Endothelial cell of umbilical vein (primary cell): Measurements from ENCODE around the gene RGS7. TPM values are rescaled to one million over a fixed set of nuclear protein-coding genes. Genes with fewer than 3 reads are reported as not detected.

Source experiments
- BruUV-seq: library from RNA; stranded (reverse); fragments of 400-500 nt; replicated peaks from 2 replicates; lab custom pipeline; 2021; lab: Mats Ljungman, UMichigan
- CTCF ChIA-PET: fragments of 300-600, 350-600 bp; sonication (Branson Sonifier 250); formaldehyde crosslinking; loops from one replicate; lab custom pipeline; 2021; ENCODE audit warnings: antibody characterized with exemption, inconsistent platforms; lab: Charles Lee
- POLR2A ChIA-PET: fragments of 300-600, 350-600 bp; sonication (Branson Sonifier 250); formaldehyde crosslinking; loops from one replicate; lab custom pipeline; 2021; ENCODE audit warnings: antibody characterized with exemption, inconsistent platforms; lab: Charles Lee
- DNase-seq: peaks from one replicate; pipeline ENCODE4 v3.0.0-alpha.2; 2011; ENCODE audit warnings: low read depth, low spot score
- FAIRE-seq: peaks from 2 replicates; lab custom pipeline; 2011; peaks lifted over from hg19 to GRCh38; lab: Jason Lieb, UNC
- H2AFZ ChIP-seq: 2 replicates; pipeline ENCODE4 v1.6.0; 2012; ENCODE audit warnings: low read depth, low read length, control low read depth, inconsistent platforms
- H3K27ac ChIP-seq: 2 replicates; pipeline ENCODE4 v1.5.1; 2011; ENCODE audit warnings: low read depth, mild to moderate bottlenecking, control low read depth, low read length, moderate library complexity; ENCODE audit not compliant: insufficient read depth
- H3K27me3 ChIP-seq, 2 experiments: 2 replicates each; pipeline versions ENCODE4 v1.6.0 to v1.6.1; 2011; ENCODE audit warnings: low read length in 2 of 2, mixed read lengths in 1 of 2; ENCODE audit not compliant: control insufficient read depth in 2 of 2, insufficient read depth in 2 of 2
- H3K36me3 ChIP-seq, 2 experiments: 2 replicates in 1 of 2; 3 replicates in 1 of 2; pipeline ENCODE4 v1.5.1; 2011; ENCODE audit warnings: low read length in 2 of 2, mild to moderate bottlenecking in 1 of 2, moderate library complexity in 1 of 2; ENCODE audit not compliant: control insufficient read depth in 2 of 2, insufficient read depth in 2 of 2; ENCODE audit errors: extremely low read depth in 1 of 2
- H3K4me1 ChIP-seq: 3 replicates; pipeline ENCODE4 v1.5.1; 2011; ENCODE audit warnings: mild to moderate bottlenecking, low read length; ENCODE audit not compliant: control insufficient read depth, insufficient read depth; ENCODE audit errors: extremely low read depth
- H3K4me2 ChIP-seq: 2 replicates; pipeline ENCODE4 v1.6.1; 2011; ENCODE audit warnings: low read length, control low read depth, mixed read lengths; ENCODE audit not compliant: insufficient read depth
- H3K4me3 ChIP-seq, 3 experiments: fragments of 200-600 bp in 1 of 3; sonication (generic), shearing (Covaris generic) in 1 of 3; replicated peaks in 1 of 3; 2 replicates each; pipeline ENCODE4 v1.5.1; 2011 to 2016; ENCODE audit warnings: control low read depth in 3 of 3, low read length in 3 of 3, mild to moderate bottlenecking in 2 of 3, inconsistent platforms in 1 of 3, low read depth in 1 of 3, moderate library complexity in 1 of 3; ENCODE audit not compliant: insufficient read depth in 1 of 3
- H3K79me2 ChIP-seq: 2 replicates; pipeline ENCODE4 v1.6.0; 2012; ENCODE audit warnings: low read length, inconsistent platforms; ENCODE audit not compliant: control insufficient read depth, insufficient read depth
- H3K9ac ChIP-seq: replicated peaks from 2 replicates; pipeline ENCODE3; 2011; ENCODE audit warnings: low read length, control low read depth; ENCODE audit not compliant: insufficient read depth; ENCODE audit errors: extremely low read depth
- H3K9me1 ChIP-seq: replicated peaks from 3 replicates; pipeline ENCODE4 v1.6.0; 2011; ENCODE audit warnings: mild to moderate bottlenecking, low read length; ENCODE audit not compliant: control insufficient read depth, insufficient read depth; ENCODE audit errors: extremely low read depth
- H3K9me3 ChIP-seq: replicated peaks from 2 replicates; pipeline ENCODE4 v1.5.1; 2012; ENCODE audit warnings: low read length, inconsistent platforms; ENCODE audit not compliant: control insufficient read depth, insufficient read depth
- H4K20me1 ChIP-seq: replicated peaks from 2 replicates; pipeline ENCODE3; 2011; ENCODE audit warnings: mild to moderate bottlenecking, low read length; ENCODE audit not compliant: control insufficient read depth, insufficient read depth; ENCODE audit errors: extremely low read depth
- CTCF ChIP-seq, 2 donors: IDR thresholded peaks; 1 replicate in 1 of 2; 2 replicates in 1 of 2; pipeline ENCODE4 v1.5.1; 2011; ENCODE audit warnings: low read length in 2 of 2, mild to moderate bottlenecking in 2 of 2, moderate library complexity in 2 of 2, control low read depth in 1 of 2, inconsistent platforms in 1 of 2, low read depth in 1 of 2; ENCODE audit not compliant: insufficient read depth in 1 of 2; ENCODE audit errors: extremely low read depth in 1 of 2
- EZH2 ChIP-seq: IDR thresholded peaks from 2 replicates; pipeline ENCODE4 v1.6.1; 2012; ENCODE audit warnings: borderline replicate concordance, low read depth, mild to moderate bottlenecking, moderate library complexity, low read length, inconsistent platforms; ENCODE audit not compliant: severe bottlenecking
- FOS ChIP-seq: IDR thresholded peaks from 2 replicates; pipeline ENCODE4 v1.6.1; 2011; ENCODE audit warnings: mild to moderate bottlenecking, low read length, moderate library complexity, borderline replicate concordance; ENCODE audit not compliant: insufficient read depth
- GATA2 ChIP-seq: IDR thresholded peaks from 2 replicates; pipeline ENCODE4 v1.7.0; 2011; ENCODE audit warnings: low read depth, mild to moderate bottlenecking, moderate library complexity, mixed read lengths, low read length; ENCODE audit not compliant: insufficient read length, insufficient read depth
- JUN ChIP-seq: IDR thresholded peaks from 2 replicates; pipeline ENCODE4 v1.6.1; 2011; ENCODE audit warnings: borderline replicate concordance, low read depth; ENCODE audit not compliant: insufficient read length, insufficient read depth
- MAX ChIP-seq: IDR thresholded peaks from 2 replicates; pipeline ENCODE4 v1.6.1; 2011; ENCODE audit not compliant: insufficient read depth, insufficient read length
- MYC ChIP-seq: IDR thresholded peaks from one replicate; pipeline ENCODE4 v1.6.1; 2011; ENCODE audit warnings: mild to moderate bottlenecking, low read depth, low read length
- POLR2A ChIP-seq: IDR thresholded peaks from 2 replicates; pipeline ENCODE4 v1.6.1; 2012; ENCODE audit warnings: low read depth, mild to moderate bottlenecking, control low read depth, low read length
- POLR2AphosphoS5 ChIP-seq: IDR thresholded peaks from 2 replicates; pipeline ENCODE4 v1.6.1; 2012; ENCODE audit warnings: low read depth, mild to moderate bottlenecking, control low read depth, low read length, moderate library complexity; ENCODE audit not compliant: insufficient read depth
- dilution Hi-C: fragments of 300-500 bp; cut with MboI; formaldehyde crosslinking; loops from one replicate; pipeline ENCODE4 v1.15.0; 2019; ENCODE audit warnings: low sequenced_read_pairs; ENCODE audit not compliant: extremely low pct_ligation_motif_present
- intact Hi-C: fragments of 100-400 bp; cut with micrococcal nuclease; formaldehyde crosslinking; loops from one replicate; pipeline ENCODE4 v1.10.0; 2022
- polyA plus RNA-seq, 4 experiments: library from polyadenylated mRNA; depleted of rRNA in 3 of 4; stranded (reverse) in 3 of 4; unstranded in 1 of 4; fragments of >200 nt; gene quantifications; 2 replicates each; pipeline versions ENCODE4 v1.2.1 to v1.2.3, GENCODE V29; 2011 to 2012; ENCODE audit warnings: missing spikeins in 1 of 4
- total RNA-seq: library from RNA; stranded (reverse); gene quantifications from 2 replicates; pipeline ENCODE4 v1.2.3, GENCODE V29; 2021

Gene RGS7
- total and polyA plus RNA-seq, 2 donors (not counting 3 experiments of a cell fraction or from before 2014, with no cell fraction given): 0.43 to 0.44 TPM

GRCh38 chr1:241356187-241356518, 852 bp downstream of the RGS7 start:
- CTCF ChIA-PET: no interaction called here
- no peak for DNase-seq
- H3K4me1 ChIP-seq: peaks cover 3% of the 10 kb centered on the region
- no peak for FAIRE-seq
- H3K27me3 ChIP-seq: no peaks in the 10 kb centered on the region
- intact Hi-C loops: loop anchor here (2.0 to 10.0 kb wide), 4 partner anchors 129 to 624 kb away; partner anchors contain the start of gene FH
- H3K27ac ChIP-seq: no peak overlapping the region
- dilution Hi-C loops: no loop called here
- no TSS peak for BruUV-seq
- H2AFZ ChIP-seq: peak overlapping the region; percentile 70
- H3K36me3 ChIP-seq: no peaks in the 10 kb centered on the region
- no peak overlapping the region for H3K9ac ChIP-seq
- H3K4me3 ChIP-seq: peak overlapping the region; percentile 43 to 71 (median 45)
- H4K20me1 ChIP-seq: no peaks in the 10 kb centered on the region
- no peaks in the 10 kb centered on the region for H3K9me3 ChIP-seq
- POLR2A ChIA-PET: no interaction called here
- H3K4me2 ChIP-seq: peak overlapping the region; percentile 92
- H3K79me2 ChIP-seq: no peaks in the 10 kb centered on the region
- TF ChIP-seq MAX: no peak
- no peak for TF ChIP-seq EZH2
- no peak for TF ChIP-seq CTCF (IDR thresholded peaks at IDR 0.05; ENCODE audit: extremely low read depth in 1 of 2, insufficient read depth in 1 of 2, low read depth in 1 of 2, low read length in 2 of 2)
- TF ChIP-seq POLR2AphosphoS5: no peak
- no peak for TF ChIP-seq MYC
- TF ChIP-seq POLR2A: no peak
- TF ChIP-seq GATA2: no peak
- no peak for TF ChIP-seq JUN
- no peak for TF ChIP-seq FOS
- no peaks in the 10 kb centered on the region for H3K9me1 ChIP-seq
